ENCODE measurements around the gene MOB2.

The MOB2 gene

DNA sequence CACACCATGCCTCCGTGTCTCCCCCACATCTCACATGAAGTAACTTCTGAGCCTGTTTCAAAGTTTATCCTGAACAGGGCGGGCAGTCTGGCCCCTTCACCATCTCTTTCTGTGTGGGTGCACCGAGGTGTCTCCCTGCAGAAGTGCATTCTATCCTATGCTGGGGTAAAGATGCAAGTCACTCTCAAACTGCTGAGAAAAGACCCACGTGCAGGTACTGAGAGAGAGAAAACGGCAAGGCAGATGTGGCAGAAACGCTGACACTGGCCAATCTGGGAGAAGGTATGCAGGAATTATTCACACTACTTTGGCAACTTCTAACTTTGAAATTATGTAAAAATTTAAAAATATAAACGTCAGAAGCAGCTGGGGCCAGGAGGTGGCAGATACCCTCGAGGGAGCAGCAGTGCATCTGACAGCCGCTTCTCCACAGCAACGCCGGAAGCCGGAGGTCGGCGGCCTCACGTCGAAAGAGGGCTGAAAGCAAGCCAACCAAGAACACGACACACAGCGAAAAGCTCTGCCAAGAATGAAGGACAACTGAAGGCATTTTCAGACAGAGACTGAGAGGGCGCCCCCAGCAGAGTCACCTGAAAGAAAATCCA is 34.2 kb upstream of the MOB2 start:
- no peak overlapping the region for H3K4me3 ChIP-seq (ENCODE audit: low read depth, low read length)
- no peak for DNase-seq
- TF ChIP-seq, protein P1, sequence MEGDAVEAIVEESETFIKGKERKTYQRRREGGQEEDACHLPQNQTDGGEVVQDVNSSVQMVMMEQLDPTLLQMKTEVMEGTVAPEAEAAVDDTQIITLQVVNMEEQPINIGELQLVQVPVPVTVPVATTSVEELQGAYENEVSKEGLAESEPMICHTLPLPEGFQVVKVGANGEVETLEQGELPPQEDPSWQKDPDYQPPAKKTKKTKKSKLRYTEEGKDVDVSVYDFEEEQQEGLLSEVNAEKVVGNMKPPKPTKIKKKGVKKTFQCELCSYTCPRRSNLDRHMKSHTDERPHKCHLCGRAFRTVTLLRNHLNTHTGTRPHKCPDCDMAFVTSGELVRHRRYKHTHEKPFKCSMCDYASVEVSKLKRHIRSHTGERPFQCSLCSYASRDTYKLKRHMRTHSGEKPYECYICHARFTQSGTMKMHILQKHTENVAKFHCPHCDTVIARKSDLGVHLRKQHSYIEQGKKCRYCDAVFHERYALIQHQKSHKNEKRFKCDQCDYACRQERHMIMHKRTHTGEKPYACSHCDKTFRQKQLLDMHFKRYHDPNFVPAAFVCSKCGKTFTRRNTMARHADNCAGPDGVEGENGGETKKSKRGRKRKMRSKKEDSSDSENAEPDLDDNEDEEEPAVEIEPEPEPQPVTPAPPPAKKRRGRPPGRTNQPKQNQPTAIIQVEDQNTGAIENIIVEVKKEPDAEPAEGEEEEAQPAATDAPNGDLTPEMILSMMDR (IDR thresholded peaks at IDR 0.05; ENCODE audit: low read depth, low read length, missing control alignments), result peak; percentile 2
- no peaks in the 10 kb centered on the region for H3K27me3 ChIP-seq (replicated peaks)
- in situ Hi-C loops (cut with HindIII; ENCODE audit: low pct_ligation_motif_present, low sequenced_read_pairs), result no loop called here
- no peak overlapping the region for H3K27ac ChIP-seq
- H3K36me3 ChIP-seq (replicated peaks), result no peaks in the 10 kb centered on the region

DNA sequence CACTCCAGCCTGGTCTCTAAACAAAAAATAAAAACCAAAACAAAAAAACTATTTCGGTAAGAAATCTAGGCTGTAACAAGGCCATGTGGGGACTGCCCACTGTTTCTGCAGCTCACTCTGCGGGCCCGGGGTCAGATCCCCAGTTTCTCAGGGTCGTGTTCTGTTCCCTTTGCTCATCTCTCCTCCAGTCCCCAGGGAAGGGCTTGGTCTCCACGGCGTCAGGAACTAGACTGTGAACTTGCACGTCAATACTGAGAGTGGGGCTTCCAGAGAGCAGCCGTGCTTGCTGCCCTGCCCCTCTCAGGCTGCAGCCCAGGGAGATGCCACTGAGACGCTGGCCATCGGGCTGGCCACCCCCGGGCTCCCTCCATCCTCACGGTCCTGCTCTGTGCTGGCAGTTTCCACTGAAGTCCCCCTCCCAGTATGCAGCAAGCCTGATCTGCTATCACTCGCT is 33.7 kb upstream of the MOB2 start:
- TF ChIP-seq, protein P1 (IDR thresholded peaks at IDR 0.05; ENCODE audit: low read depth, low read length, missing control alignments), result no peak
- in situ Hi-C loops (cut with HindIII; ENCODE audit: low pct_ligation_motif_present, low sequenced_read_pairs), result no loop called here

DNA sequence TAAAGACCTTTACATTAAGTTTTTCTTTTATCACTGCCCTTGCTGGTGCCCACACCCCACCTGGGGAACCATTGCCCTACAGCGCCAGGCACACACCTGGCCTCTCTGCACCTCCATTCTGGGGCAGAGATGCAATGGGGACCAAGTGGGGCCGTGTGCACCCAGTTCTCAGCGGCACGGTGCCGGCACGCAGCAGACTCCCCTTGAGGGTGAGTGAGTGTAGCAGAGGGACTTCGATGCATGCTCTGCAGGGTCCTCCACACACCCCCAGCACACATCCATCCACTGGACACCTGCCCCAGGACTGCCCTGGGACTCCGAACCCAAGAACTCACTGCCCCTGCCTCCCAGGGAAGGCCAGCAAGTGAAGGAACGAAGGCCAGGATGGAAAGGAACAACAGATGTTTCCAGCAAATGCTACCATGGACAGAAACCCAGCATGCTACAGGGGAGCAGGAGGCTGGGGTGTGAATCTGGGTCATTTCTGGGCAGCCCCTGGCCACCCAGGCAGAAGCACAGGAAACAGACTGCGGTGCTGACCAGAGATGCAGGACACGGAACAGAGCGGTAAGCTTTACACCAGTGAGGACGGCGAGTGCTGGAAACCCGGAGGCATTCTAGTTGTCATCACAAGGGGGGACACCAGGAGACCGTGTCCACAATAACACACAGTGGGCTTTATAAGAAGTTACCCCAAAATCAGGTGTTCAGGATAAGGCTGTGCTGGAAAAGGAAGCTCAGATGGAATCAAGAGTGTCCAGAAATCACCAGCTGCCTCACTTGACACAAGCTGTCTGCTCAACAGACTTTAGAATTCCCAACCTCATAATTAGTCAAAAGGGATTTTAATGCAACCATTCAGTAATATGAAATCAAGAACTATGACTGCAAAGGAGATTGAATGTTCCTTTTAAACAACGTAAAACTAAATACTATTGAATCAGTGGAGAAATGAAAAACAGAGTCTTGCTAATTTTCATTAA is 32.7 kb upstream of the MOB2 start:
- no peak overlapping the region for H3K4me3 ChIP-seq (ENCODE audit: low read depth, low read length)
- no peak for DNase-seq
- TF ChIP-seq, protein P1 (IDR thresholded peaks at IDR 0.05; ENCODE audit: low read depth, low read length, missing control alignments), result no peak
- no peaks in the 10 kb centered on the region for H3K36me3 ChIP-seq (replicated peaks)
- H3K27me3 ChIP-seq (replicated peaks), result no peaks in the 10 kb centered on the region
- H3K27ac ChIP-seq, result no peak overlapping the region
- in situ Hi-C loops (cut with HindIII; ENCODE audit: low pct_ligation_motif_present, low sequenced_read_pairs), result no loop called here

More for the DNA sequence above, 33.7 kb upstream of the MOB2 start:
- Histone ChIP-seq H3K36me3 (replicated peaks) (no peaks in the 10 kb centered on the region), H3K27me3 (replicated peaks) (no peaks in the 10 kb centered on the region), H3K27ac (no peak overlapping the region), H3K4me3 (ENCODE audit: low read depth, low read length) (no peak overlapping the region)
- DNase-seq, result no peak

DNA sequence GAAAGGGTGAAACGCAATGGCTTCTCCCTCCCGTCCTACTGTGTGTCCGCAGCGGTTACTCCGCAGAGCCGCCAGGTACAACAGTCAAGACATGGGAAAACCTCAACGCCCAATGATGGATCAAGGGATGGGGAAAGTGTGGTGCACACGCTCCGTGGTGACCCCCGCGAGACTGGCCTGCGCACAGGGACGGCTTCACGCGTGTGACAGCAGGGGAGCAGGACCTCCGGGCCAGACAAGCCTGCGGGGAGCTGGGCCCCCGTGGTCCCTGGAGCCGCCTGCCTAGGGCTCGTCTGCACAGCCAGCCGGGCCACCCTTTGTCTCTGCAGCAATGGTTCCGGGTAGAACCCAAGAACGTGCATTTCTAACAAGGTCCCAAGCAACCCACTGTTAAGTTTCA is 31.7 kb upstream of the MOB2 start:
- Histone ChIP-seq H3K4me3 (ENCODE audit: low read depth, low read length) (no peak overlapping the region), H3K27me3 (replicated peaks) (no peaks in the 10 kb centered on the region), H3K36me3 (replicated peaks) (no peaks in the 10 kb centered on the region), H3K27ac (no peak overlapping the region)
- TF ChIP-seq, protein P1 (IDR thresholded peaks at IDR 0.05; ENCODE audit: low read depth, low read length, missing control alignments), result no peak
- in situ Hi-C loops (cut with HindIII; ENCODE audit: low pct_ligation_motif_present, low sequenced_read_pairs), result no loop called here
- DNase-seq, result no peak

DNA sequence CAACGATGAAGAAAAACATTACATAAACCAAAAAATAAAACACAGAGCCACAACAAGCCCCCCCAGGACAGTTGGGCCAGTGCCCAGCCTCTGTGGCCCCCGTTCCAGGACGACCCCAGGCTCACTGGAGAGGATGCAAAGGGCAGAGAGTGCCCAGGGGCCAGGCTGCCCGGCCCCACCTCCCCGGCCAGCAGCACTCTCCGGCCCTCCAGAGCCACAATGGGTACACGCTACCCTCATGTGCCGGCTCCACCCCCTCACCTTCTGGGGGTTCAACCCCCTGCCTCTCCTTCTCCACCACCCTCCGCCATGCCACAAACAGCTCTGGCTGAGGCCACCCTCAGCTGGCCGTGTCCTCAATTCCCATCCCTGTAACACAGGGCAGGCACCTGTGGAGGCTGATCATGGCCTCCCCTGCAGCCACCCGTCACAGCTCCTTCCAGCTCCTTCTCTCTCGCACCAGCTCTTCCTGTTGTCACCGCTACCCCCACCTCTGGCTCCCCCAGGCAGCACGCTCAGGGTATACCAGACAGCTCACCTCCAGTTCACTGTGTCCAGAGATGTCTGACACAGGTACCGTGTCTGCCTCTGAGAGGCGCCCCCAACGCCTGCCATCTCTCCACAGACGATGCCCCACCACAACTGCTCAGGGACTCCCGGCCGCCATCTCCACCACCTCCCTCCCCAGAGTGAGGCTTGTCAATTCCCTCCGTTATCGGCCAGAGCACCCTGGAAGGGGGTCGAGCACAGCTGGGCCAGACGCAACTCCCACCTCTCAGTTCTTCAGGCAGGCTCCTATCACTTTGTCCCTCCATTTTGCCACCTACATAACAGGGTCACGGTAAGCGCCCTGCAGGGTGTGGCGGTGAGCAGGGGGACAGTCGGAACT is 30.8 kb upstream of the MOB2 start:
- in situ Hi-C loops (cut with HindIII; ENCODE audit: low pct_ligation_motif_present, low sequenced_read_pairs), result no loop called here
- Histone ChIP-seq H3K4me3 (ENCODE audit: low read depth, low read length) (no peak overlapping the region), H3K27me3 (replicated peaks) (no peaks in the 10 kb centered on the region), H3K36me3 (replicated peaks) (no peaks in the 10 kb centered on the region), H3K27ac (no peak overlapping the region)
- TF ChIP-seq, protein P1 (IDR thresholded peaks at IDR 0.05; ENCODE audit: low read depth, low read length, missing control alignments), result no peak
- DNase-seq, result no peak
